HuH-7 (cell line): Measurements from ENCODE around the gene OGFR.

Experiments
- DNase-seq: peaks from one replicate; pipeline ENCODE4 v3.0.0; 2011; ENCODE audit warnings: low spot score

OGFR gene

GRCh38 chr20:62816031-62816883, 11.6 kb downstream of the OGFR start:
- DNase-seq = no peak

GRCh38 chr20:62816884-62817873, 12.5 kb downstream of the OGFR start, which contains the start of gene COL9A3:
Gene COL9A3, plus strand, starts transcription at chr20:62817050. Its CDS starts 15 bp downstream, at chr20:62817065.
- DNase-seq = peak; percentile 70

GRCh38 chr20:62817975-62818591, 13.4 kb downstream of the OGFR start:
- DNase-seq = no peak

- peak; percentile 82 for DNase-seq
Measured at GRCh38 chr20:62818592-62819493, 14.2 kb downstream of the OGFR start.

- DNase-seq = no peak
Measured at GRCh38 chr20:62819494-62820174, 15.0 kb downstream of the OGFR start.

GRCh38 chr20:62820208-62820961, 15.8 kb downstream of the OGFR start:
- DNase-seq = no peak

GRCh38 chr20:62820962-62821725, 16.5 kb downstream of the OGFR start:
- no peak for DNase-seq

GRCh38 chr20:62821726-62822210, 17.1 kb downstream of the OGFR start:
- no peak for DNase-seq

- no peak for DNase-seq
Measured at GRCh38 chr20:62822239-62822787, 17.7 kb downstream of the OGFR start.

GRCh38 chr20:62822788-62823651, 18.4 kb downstream of the OGFR start:
- DNase-seq = peak; percentile 99

- DNase-seq = no peak
Measured at GRCh38 chr20:62823688-62824475, 19.2 kb downstream of the OGFR start.

GRCh38 chr20:62824476-62825332, 20.1 kb downstream of the OGFR start:
- peak; percentile 89 for DNase-seq

GRCh38 chr20:62825333-62825985, 20.8 kb downstream of the OGFR start:
- DNase-seq = no peak

- no peak for DNase-seq
Measured at GRCh38 chr20:62825986-62826645, 21.5 kb downstream of the OGFR start.
